Upper lobe of left lung (tissue), 6 donors: Measurements from ENCODE around the gene ZC3H4. TPM values are rescaled to one million over a fixed set of nuclear protein-coding genes. Genes with fewer than 3 reads are reported as not detected.

Experiments
- ATAC-seq, 2 donors: fragments of 200-7000 bp; cut with Tn5 transposase; one replicate each; pipeline ENCODE4 v1.9.1; 2022; ENCODE audit warnings: mild to moderate bottlenecking in 2 of 2, moderate library complexity in 2 of 2; ENCODE audit not compliant: low FRiP score in 2 of 2
- DNase-seq, 2 donors: peaks; one replicate each; pipeline ENCODE4 v3.0.0-alpha.2; 2019 to 2020
- H3K27ac ChIP-seq, 4 donors: fragments of 200-600 bp; sonication (generic); one replicate each; pipeline ENCODE4 v1.5.1; 2016 to 2019
- H3K27me3 ChIP-seq, 4 donors: fragments of 200-600 bp; sonication (generic); one replicate each; pipeline ENCODE4 v1.5.1; 2017 to 2019
- H3K36me3 ChIP-seq, 4 donors: fragments of 200-600 bp; sonication (generic); one replicate each; pipeline ENCODE4 v1.5.1; 2016 to 2019
- H3K4me1 ChIP-seq, 4 donors: fragments of 200-600 bp; sonication (generic); one replicate each; pipeline ENCODE4 v1.5.1; 2018 to 2019
- H3K4me3 ChIP-seq, 4 donors: fragments of 200-600 bp; sonication (generic); one replicate each; pipeline ENCODE4 v1.5.1; 2017 to 2019; ENCODE audit warnings: mild to moderate bottlenecking in 2 of 4, moderate library complexity in 1 of 4
- H3K9me3 ChIP-seq, 4 donors: fragments of 200-600 bp; sonication (generic); one replicate each; pipeline ENCODE4 v1.5.1; 2018 to 2019
- CTCF ChIP-seq, 6 experiments: fragments of 450-650 bp in 4 of 6; fragments of 200-600 bp in 2 of 6; sonication (generic) in 2 of 6; IDR thresholded peaks; one replicate each; pipeline ENCODE4 v1.5.1; 2016 to 2019; ENCODE audit warnings: antibody characterized with exemption in 6 of 6
- EP300 ChIP-seq, 4 donors: sonication (generic); formaldehyde crosslinking; IDR thresholded peaks; one replicate each; pipeline ENCODE4 v1.5.1; 2017; ENCODE audit warnings: antibody characterized with exemption in 4 of 4, control low read depth in 2 of 4
- POLR2A ChIP-seq, 4 donors: fragments of 450-650 bp; IDR thresholded peaks; one replicate each; pipeline ENCODE4 v1.5.1; 2016 to 2017; ENCODE audit warnings: antibody characterized with exemption in 4 of 4, mild to moderate bottlenecking in 2 of 4
- POLR2AphosphoS5 ChIP-seq, 2 donors: sonication (generic); formaldehyde crosslinking; IDR thresholded peaks; one replicate each; pipeline ENCODE4 v1.5.1; 2017; ENCODE audit warnings: antibody characterized with exemption in 2 of 2
- WGBS, 2 donors: methylation state at CpG; one replicate each; pipeline ENCODE4 v1.1.5; 2017 to 2018; 5-methylcytosine and 5-hydroxymethylcytosine counted together
- total RNA-seq, 6 donors: library from RNA; depleted of rRNA in 4 of 6; stranded (reverse); fragments of >200 nt in 4 of 6; gene quantifications; one replicate each; pipeline versions ENCODE4 v1.1.0 to v1.2.1, GENCODE V29; 2016 to 2021
- donor health status: DM: no; HTN: no; CAD: no; lungs with moderate emphysema.
- donor health status: DM: no; HTN: yes; CAD: no; lungs with severe emphysema.

Gene ZC3H4
- total RNA-seq, 6 donors from 2014 or later, result 28.6 to 57.6 (median 44.1) TPM

GRCh38 chr19:47145639-47146486 is 32.3 kb upstream of the ZC3H4 start:
- ATAC-seq, result no peak
- Histone ChIP-seq H3K4me3 (no peak overlapping the region), H3K4me1 (peaks cover 4 to 12% (median 9%) of the 10 kb centered on the region in 4 donors), H3K27ac (no peak overlapping the region), H3K36me3 (peaks cover 0 to 64% (median 32%) of the 10 kb centered on the region in 4 donors), H3K9me3 (no peaks in the 10 kb centered on the region), H3K27me3 (no peaks in the 10 kb centered on the region)
- TF ChIP-seq POLR2AphosphoS5 (IDR thresholded peaks at IDR 0.05) (no peak), EP300 (IDR thresholded peaks at IDR 0.05) (no peak), CTCF (IDR thresholded peaks at IDR 0.05) (no peak), POLR2A (IDR thresholded peaks at IDR 0.05) (no peak)
- no peak for DNase-seq
- 84 to 87% methylated on average over 5 of the region's 5 CpGs for WGBS, 2 donors

- H3K27ac ChIP-seq, result no peak overlapping the region
- 87 to 89% methylated on average over 13 of the region's 13 CpGs for WGBS, 2 donors
- H3K9me3 ChIP-seq, result no peaks in the 10 kb centered on the region
- DNase-seq, result no peak
- peaks cover 0 to 55% (median 25%) of the 10 kb centered on the region in 4 donors for H3K36me3 ChIP-seq
- TF ChIP-seq EP300 (IDR thresholded peaks at IDR 0.05) (no peak), POLR2AphosphoS5 (IDR thresholded peaks at IDR 0.05) (no peak), CTCF (IDR thresholded peaks at IDR 0.05) (no peak), POLR2A (IDR thresholded peaks at IDR 0.05) (no peak)
- peaks cover 4 to 12% (median 7%) of the 10 kb centered on the region in 4 donors for H3K4me1 ChIP-seq
- H3K4me3 ChIP-seq, result no peak overlapping the region
- ATAC-seq, result no peak
- no peaks in the 10 kb centered on the region for H3K27me3 ChIP-seq
These were observed 31.1 kb upstream of the ZC3H4 start for GRCh38 chr19:47144630-47145029.

- H3K36me3 ChIP-seq, result peaks cover 0 to 46% (median 25%) of the 10 kb centered on the region in 4 donors
- TF ChIP-seq CTCF (IDR thresholded peaks at IDR 0.05), result no peak
- no peak for TF ChIP-seq EP300 (IDR thresholded peaks at IDR 0.05)
- TF ChIP-seq POLR2A (IDR thresholded peaks at IDR 0.05), result no peak
- TF ChIP-seq POLR2AphosphoS5 (IDR thresholded peaks at IDR 0.05), result no peak
- H3K27ac ChIP-seq, result no peak overlapping the region
- DNase-seq, result peak in 1 of 2 donors; percentile 37
- peaks cover 4 to 12% (median 5%) of the 10 kb centered on the region in 4 donors for H3K4me1 ChIP-seq
- WGBS, 2 donors, result 79 to 84% methylated on average over 10 to 11 of the region's 11 CpGs
- H3K27me3 ChIP-seq, result no peaks in the 10 kb centered on the region
- peak in 1 of 2 donors; percentile 27 for ATAC-seq
- no peak overlapping the region for H3K4me3 ChIP-seq
- H3K9me3 ChIP-seq, result no peaks in the 10 kb centered on the region
These were observed 29.9 kb upstream of the ZC3H4 start for GRCh38 chr19:47143322-47144073.

GRCh38 chr19:47142779-47143178 is 29.2 kb upstream of the ZC3H4 start:
- ATAC-seq, result no peak
- Histone ChIP-seq H3K4me3 (no peak overlapping the region), H3K36me3 (peaks cover 0 to 44% (median 25%) of the 10 kb centered on the region in 4 donors), H3K27me3 (no peaks in the 10 kb centered on the region), H3K9me3 (no peaks in the 10 kb centered on the region), H3K4me1 (peaks cover 4 to 12% (median 5%) of the 10 kb centered on the region in 4 donors), H3K27ac (no peak overlapping the region)
- DNase-seq, result no peak
- 78 to 91% methylated on average over 5 of the region's 5 CpGs for WGBS, 2 donors
- no peak for TF ChIP-seq POLR2A (IDR thresholded peaks at IDR 0.05)
- no peak for TF ChIP-seq EP300 (IDR thresholded peaks at IDR 0.05)
- no peak for TF ChIP-seq CTCF (IDR thresholded peaks at IDR 0.05)
